NT2/D1 (cell line): Measurements from ENCODE around the gene LIPC.

ENCODE experiments used
- YY1 ChIP-seq: IDR thresholded peaks from 2 replicates; pipeline ENCODE4 v1.6.1; 2011; ENCODE audit not compliant: insufficient read length, insufficient read depth
- ZNF274 ChIP-seq: IDR thresholded peaks from 2 replicates; pipeline ENCODE4 v1.6.1; 2011; ENCODE audit warnings: mild to moderate bottlenecking, low read depth, low read length

DNA sequence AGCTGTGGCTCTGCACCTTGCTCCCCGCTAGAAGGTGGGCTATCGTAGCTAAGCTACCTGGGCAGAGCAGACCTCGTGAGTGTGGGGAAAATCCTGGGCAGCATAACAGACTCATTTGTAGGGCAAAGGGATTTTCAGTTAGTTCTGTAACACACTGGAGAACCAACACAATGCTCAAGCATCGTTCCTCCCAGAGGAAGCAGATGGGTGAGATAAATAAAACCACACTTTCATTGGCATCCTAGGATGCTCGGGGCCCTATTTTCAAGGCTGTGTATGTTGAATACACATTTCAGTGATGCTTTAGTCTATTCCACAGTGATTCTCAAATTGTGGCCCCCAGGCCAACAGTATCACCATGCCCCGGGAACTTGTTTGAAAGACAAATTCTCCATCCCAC, 20.0 kb downstream of the LIPC start:
- TF ChIP-seq ZNF274 (no peak), YY1 (no peak)
